HEK293 (cell line): ENCODE results near the gene USP33.

ENCODE experiments used
- CTCF ChIA-PET: fragments of 350-600 bp; formaldehyde crosslinking; extraction: SDS; loops from one replicate; lab custom pipeline; 2021; ENCODE audit warnings: antibody characterized with exemption; lab: Yijun Ruan, JAX
- POLR2A ChIA-PET: fragments of 300-600 bp; formaldehyde crosslinking; extraction: SDS; loops from one replicate; lab custom pipeline; 2020; ENCODE audit warnings: antibody characterized with exemption, inconsistent platforms; lab: Yijun Ruan, JAX
- H3K27ac ChIP-seq: fragments of 200-500 bp; sonication (Bioruptor generic); 2 replicates; pipeline ENCODE4 v1.5.1; 2014; ENCODE audit warnings: low read depth, low read length, control low read depth, inconsistent platforms; ENCODE audit errors: extremely low read depth
- H3K36me3 ChIP-seq, 2 experiments: fragments of 200-500 bp in 1 of 2; sonication (Bioruptor generic) in 1 of 2; 1 replicate in 1 of 2; 2 replicates in 1 of 2; pipeline ENCODE4 v1.5.1; 2014 to 2017; ENCODE audit warnings: inconsistent platforms in 2 of 2, low read length in 2 of 2; ENCODE audit not compliant: control insufficient read depth in 2 of 2, insufficient read depth in 1 of 2
- H3K4me1 ChIP-seq: fragments of 200-500 bp; sonication (Bioruptor generic); 2 replicates; pipeline ENCODE4 v1.5.1; 2014; ENCODE audit warnings: mild to moderate bottlenecking, low read length, inconsistent platforms; ENCODE audit not compliant: control insufficient read depth, insufficient read depth
- H3K4me3 ChIP-seq: 2 replicates; pipeline ENCODE4 v1.5.1; 2011; ENCODE audit warnings: low read depth, mild to moderate bottlenecking, control low read depth, low read length, moderate library complexity
- H3K9me3 ChIP-seq: fragments of 200-500 bp; sonication (Bioruptor generic); 2 replicates; pipeline ENCODE4 v1.5.1; 2014; ENCODE audit warnings: low read depth, low read length, inconsistent platforms; ENCODE audit not compliant: control insufficient read depth, insufficient read depth
- EGR2 ChIP-seq: fragments of 450-650 bp; formaldehyde crosslinking; IDR thresholded peaks from 2 replicates; pipeline ENCODE4 v1.5.1; 2016; ENCODE audit warnings: low read depth, missing biosample characterization, missing genetic modification characterization
- FEZF1 ChIP-seq: fragments of 450-650 bp; formaldehyde crosslinking; IDR thresholded peaks from 2 replicates; pipeline ENCODE4 v1.5.1; 2016; ENCODE audit warnings: missing biosample characterization, missing genetic modification characterization
- GFI1B ChIP-seq: fragments of 450-650 bp; formaldehyde crosslinking; IDR thresholded peaks from 2 replicates; pipeline ENCODE4 v1.5.1; 2016; ENCODE audit warnings: missing biosample characterization, missing genetic modification characterization
- GLIS2 ChIP-seq: fragments of 450-650 bp; formaldehyde crosslinking; IDR thresholded peaks from 2 replicates; pipeline ENCODE4 v1.5.1; 2016; ENCODE audit warnings: missing biosample characterization, missing genetic modification characterization
- KLF1 ChIP-seq: fragments of 450-650 bp; formaldehyde crosslinking; IDR thresholded peaks from 2 replicates; pipeline ENCODE4 v1.5.1; 2016; ENCODE audit warnings: missing biosample characterization, missing genetic modification characterization
- KLF9 ChIP-seq: fragments of 450-650 bp; formaldehyde crosslinking; IDR thresholded peaks from 2 replicates; pipeline ENCODE4 v1.5.1; 2016; ENCODE audit warnings: missing biosample characterization, missing genetic modification characterization, low read depth
- MYNN ChIP-seq: fragments of 450-650 bp; formaldehyde crosslinking; IDR thresholded peaks from 2 replicates; pipeline ENCODE4 v1.5.1; 2016; ENCODE audit warnings: missing biosample characterization, missing genetic modification characterization, borderline replicate concordance
- SALL2 ChIP-seq: fragments of 450-650 bp; formaldehyde crosslinking; IDR thresholded peaks from 2 replicates; pipeline ENCODE4 v1.5.0; 2017; ENCODE audit warnings: missing biosample characterization, mild to moderate bottlenecking, missing genetic modification characterization, borderline replicate concordance
- SCRT2 ChIP-seq: fragments of 450-650 bp; formaldehyde crosslinking; IDR thresholded peaks from 2 replicates; pipeline ENCODE4 v1.5.1; 2016; ENCODE audit warnings: missing biosample characterization, missing genetic modification characterization
- SP2 ChIP-seq: fragments of 450-650 bp; formaldehyde crosslinking; IDR thresholded peaks from 2 replicates; pipeline ENCODE4 v1.5.1; 2016; ENCODE audit warnings: missing biosample characterization, missing genetic modification characterization
- ZBTB1 ChIP-seq: fragments of 450-650 bp; formaldehyde crosslinking; IDR thresholded peaks from 2 replicates; pipeline ENCODE4 v1.5.1; 2016; ENCODE audit warnings: missing biosample characterization, missing genetic modification characterization
- ZBTB8A ChIP-seq: fragments of 450-650 bp; formaldehyde crosslinking; IDR thresholded peaks from 2 replicates; pipeline ENCODE4 v1.5.1; 2016; ENCODE audit warnings: missing biosample characterization, missing genetic modification characterization
- ZIC2 ChIP-seq: fragments of 450-650 bp; formaldehyde crosslinking; IDR thresholded peaks from 2 replicates; pipeline ENCODE4 v1.5.1; 2016; ENCODE audit warnings: missing biosample characterization, missing genetic modification characterization
- ZNF140 ChIP-seq: fragments of 450-650 bp; formaldehyde crosslinking; IDR thresholded peaks from 2 replicates; pipeline ENCODE4 v1.5.1; 2016; ENCODE audit warnings: missing biosample characterization, missing genetic modification characterization
- ZNF155 ChIP-seq: fragments of 450-650 bp; formaldehyde crosslinking; IDR thresholded peaks from 2 replicates; pipeline ENCODE4 v1.5.1; 2016; ENCODE audit warnings: missing biosample characterization, missing genetic modification characterization
- ZNF23 ChIP-seq: fragments of 450-650 bp; formaldehyde crosslinking; IDR thresholded peaks from 2 replicates; pipeline ENCODE4 v1.5.1; 2016; ENCODE audit warnings: missing biosample characterization, missing genetic modification characterization, borderline replicate concordance
- ZNF292 ChIP-seq: fragments of 450-650 bp; formaldehyde crosslinking; IDR thresholded peaks from 2 replicates; pipeline ENCODE4 v1.5.1; 2016; ENCODE audit warnings: low read depth, missing biosample characterization, missing genetic modification characterization, borderline replicate concordance
- ZNF324 ChIP-seq: fragments of 450-650 bp; formaldehyde crosslinking; IDR thresholded peaks from 2 replicates; pipeline ENCODE4 v1.5.1; 2016; ENCODE audit warnings: missing biosample characterization, missing genetic modification characterization
- ZNF394 ChIP-seq: fragments of 450-650 bp; formaldehyde crosslinking; IDR thresholded peaks from 2 replicates; pipeline ENCODE4 v1.5.1; 2016; ENCODE audit warnings: missing biosample characterization, missing genetic modification characterization, mild to moderate bottlenecking, moderate library complexity, borderline replicate concordance
- ZNF530 ChIP-seq: fragments of 450-650 bp; formaldehyde crosslinking; IDR thresholded peaks from 2 replicates; pipeline ENCODE4 v1.5.1; 2016; ENCODE audit warnings: low read depth, missing biosample characterization, missing genetic modification characterization
- ZNF596 ChIP-seq: fragments of 450-650 bp; IDR thresholded peaks from 2 replicates; pipeline ENCODE4 v1.5.0; 2018; ENCODE audit warnings: missing biosample characterization, mild to moderate bottlenecking, missing genetic modification characterization, moderate library complexity
- ZNF626 ChIP-seq: fragments of 450-650 bp; sonication (Bioruptor Pico); formaldehyde crosslinking; IDR thresholded peaks from 2 replicates; pipeline ENCODE4 v1.5.1; 2018; ENCODE audit warnings: missing biosample characterization, missing genetic modification characterization, inconsistent platforms
- ZNF654 ChIP-seq: fragments of 450-650 bp; formaldehyde crosslinking; IDR thresholded peaks from 2 replicates; pipeline ENCODE4 v1.5.1; 2016; ENCODE audit warnings: low read depth, missing biosample characterization, missing genetic modification characterization
- ZNF677 ChIP-seq: fragments of 450-650 bp; IDR thresholded peaks from 2 replicates; pipeline ENCODE4 v1.5.0; 2018; ENCODE audit warnings: missing biosample characterization, mild to moderate bottlenecking, missing genetic modification characterization, moderate library complexity
- ZSCAN30 ChIP-seq: fragments of 450-650 bp; IDR thresholded peaks from 2 replicates; pipeline ENCODE4 v1.5.1; 2018; ENCODE audit warnings: missing biosample characterization, mild to moderate bottlenecking, missing genetic modification characterization, moderate library complexity
- TF ChIP-seq, protein P1 (sequence below): sonication (generic); formaldehyde crosslinking; IDR thresholded peaks from 2 replicates; pipeline ENCODE4 v1.8.1; 2022; ENCODE audit warnings: mild to moderate bottlenecking, moderate library complexity, missing genetic modification reagents
- TF ChIP-seq, protein P2 (sequence below): fragments of 450-650 bp; formaldehyde crosslinking; IDR thresholded peaks from 2 replicates; pipeline ENCODE4 v1.5.1; 2016; ENCODE audit warnings: missing biosample characterization, missing genetic modification characterization
- TF ChIP-seq, protein P3 (sequence below): fragments of 450-650 bp; formaldehyde crosslinking; IDR thresholded peaks from 2 replicates; pipeline ENCODE4 v1.5.1; 2017; ENCODE audit warnings: missing biosample characterization, missing genetic modification characterization

The USP33 gene

DNA sequence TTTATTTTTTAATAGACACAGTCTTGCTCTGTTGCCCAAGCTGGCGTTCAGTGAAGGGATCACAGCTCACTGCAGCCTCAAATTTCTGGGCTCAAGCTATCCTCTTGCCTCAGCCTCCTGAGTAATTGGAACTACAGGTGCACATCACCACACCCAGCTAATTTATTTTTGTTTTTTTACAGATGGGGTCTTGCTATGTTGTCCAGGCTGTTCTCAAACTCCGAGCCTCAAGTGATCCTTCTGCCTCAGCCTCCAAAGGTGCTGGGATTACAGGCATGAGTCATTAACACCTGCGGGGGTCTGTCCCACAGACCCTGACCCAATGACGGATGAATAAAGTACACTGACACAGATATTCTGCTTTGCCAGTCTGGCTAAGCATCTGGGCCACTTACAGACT, 43.6 kb downstream of the USP33 start:
- CTCF ChIA-PET, result no interaction called here
- POLR2A ChIA-PET, result no interaction called here
- no peaks in the 10 kb centered on the region for H3K9me3 ChIP-seq
- no peak overlapping the region for H3K4me3 ChIP-seq
- H3K36me3 ChIP-seq, result peaks cover 58 to 84% of the 10 kb centered on the region in 2 experiments
- no peak overlapping the region for H3K27ac ChIP-seq
- no peaks in the 10 kb centered on the region for H3K4me1 ChIP-seq
- TF ChIP-seq ZBTB8A (tag by site-specific recombination) (no peak), SCRT2 (tag by site-specific recombination) (no peak), ZBTB1 (tag by site-specific recombination) (no peak), ZNF626 (tag by site-specific recombination) (no peak), ZNF654 (no peak), GLIS2 (tag by site-specific recombination) (no peak), ZNF596 (tag by site-specific recombination) (no peak), FEZF1 (tag by site-specific recombination) (no peak), GFI1B (tag by site-specific recombination) (no peak), ZNF155 (tag by site-specific recombination) (no peak), ZIC2 (tag by site-specific recombination) (no peak)
- TF ChIP-seq, protein P1, sequence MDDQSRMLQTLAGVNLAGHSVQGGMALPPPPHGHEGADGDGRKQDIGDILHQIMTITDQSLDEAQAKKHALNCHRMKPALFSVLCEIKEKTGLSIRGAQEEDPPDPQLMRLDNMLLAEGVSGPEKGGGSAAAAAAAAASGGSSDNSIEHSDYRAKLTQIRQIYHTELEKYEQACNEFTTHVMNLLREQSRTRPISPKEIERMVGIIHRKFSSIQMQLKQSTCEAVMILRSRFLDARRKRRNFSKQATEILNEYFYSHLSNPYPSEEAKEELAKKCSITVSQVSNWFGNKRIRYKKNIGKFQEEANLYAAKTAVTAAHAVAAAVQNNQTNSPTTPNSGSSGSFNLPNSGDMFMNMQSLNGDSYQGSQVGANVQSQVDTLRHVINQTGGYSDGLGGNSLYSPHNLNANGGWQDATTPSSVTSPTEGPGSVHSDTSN (CRISPR knock-in tag), result no peak
- TF ChIP-seq, protein P2, sequence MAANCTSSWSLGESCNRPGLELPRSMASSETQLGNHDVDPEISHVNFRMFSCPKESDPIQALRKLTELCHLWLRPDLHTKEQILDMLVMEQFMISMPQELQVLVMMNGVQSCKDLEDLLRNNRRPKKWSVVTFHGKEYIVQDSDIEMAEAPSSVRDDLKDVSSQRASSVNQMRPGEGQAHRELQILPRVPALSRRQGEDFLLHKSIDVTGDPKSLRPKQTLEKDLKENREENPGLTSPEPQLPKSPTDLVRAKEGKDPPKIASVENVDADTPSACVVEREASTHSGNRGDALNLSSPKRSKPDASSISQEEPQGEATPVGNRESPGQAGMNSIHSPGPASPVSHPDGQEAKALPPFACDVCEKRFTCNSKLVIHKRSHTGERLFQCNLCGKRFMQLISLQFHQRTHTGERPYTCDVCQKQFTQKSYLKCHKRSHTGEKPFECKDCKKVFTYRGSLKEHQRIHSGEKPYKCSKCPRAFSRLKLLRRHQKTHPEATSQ (tag by site-specific recombination), result no peak

DNA sequence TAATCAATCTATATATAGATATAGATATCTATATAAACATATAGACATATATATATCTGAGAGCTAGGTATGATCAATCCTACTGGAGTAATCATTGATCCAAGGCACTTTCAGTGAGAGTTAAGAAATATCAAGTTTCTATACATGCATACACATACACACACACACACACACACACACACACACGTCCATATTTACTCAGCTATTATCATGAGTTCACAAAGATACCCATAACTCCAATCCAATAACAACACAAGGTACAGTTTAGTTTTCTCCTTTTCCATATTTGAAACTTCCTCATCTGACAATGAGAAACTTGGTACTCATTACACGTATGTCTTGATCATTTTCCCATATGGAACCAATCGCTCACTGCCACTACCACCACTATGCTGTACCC, 49.9 kb downstream of the USP33 start:
- TF ChIP-seq, protein P3, sequence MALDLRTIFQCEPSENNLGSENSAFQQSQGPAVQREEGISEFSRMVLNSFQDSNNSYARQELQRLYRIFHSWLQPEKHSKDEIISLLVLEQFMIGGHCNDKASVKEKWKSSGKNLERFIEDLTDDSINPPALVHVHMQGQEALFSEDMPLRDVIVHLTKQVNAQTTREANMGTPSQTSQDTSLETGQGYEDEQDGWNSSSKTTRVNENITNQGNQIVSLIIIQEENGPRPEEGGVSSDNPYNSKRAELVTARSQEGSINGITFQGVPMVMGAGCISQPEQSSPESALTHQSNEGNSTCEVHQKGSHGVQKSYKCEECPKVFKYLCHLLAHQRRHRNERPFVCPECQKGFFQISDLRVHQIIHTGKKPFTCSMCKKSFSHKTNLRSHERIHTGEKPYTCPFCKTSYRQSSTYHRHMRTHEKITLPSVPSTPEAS (tag by site-specific recombination), result peak; percentile 20; the same call in 1 of the 2 replicates
- TF ChIP-seq KLF1, result no peak
- ChIA-PET CTCF (interaction anchor here (0.5 to 1.2 kb wide), 3 partner anchors 26 to 190 kb away, joined by 3 read pairs; no protein-coding TSS in a partner anchor), POLR2A (no interaction called here)
- no peak overlapping the region for H3K27ac ChIP-seq
- no peaks in the 10 kb centered on the region for H3K9me3 ChIP-seq
- no peaks in the 10 kb centered on the region for H3K4me1 ChIP-seq
- H3K36me3 ChIP-seq, result peaks cover 47 to 78% of the 10 kb centered on the region in 2 experiments
- no peak overlapping the region for H3K4me3 ChIP-seq

DNA sequence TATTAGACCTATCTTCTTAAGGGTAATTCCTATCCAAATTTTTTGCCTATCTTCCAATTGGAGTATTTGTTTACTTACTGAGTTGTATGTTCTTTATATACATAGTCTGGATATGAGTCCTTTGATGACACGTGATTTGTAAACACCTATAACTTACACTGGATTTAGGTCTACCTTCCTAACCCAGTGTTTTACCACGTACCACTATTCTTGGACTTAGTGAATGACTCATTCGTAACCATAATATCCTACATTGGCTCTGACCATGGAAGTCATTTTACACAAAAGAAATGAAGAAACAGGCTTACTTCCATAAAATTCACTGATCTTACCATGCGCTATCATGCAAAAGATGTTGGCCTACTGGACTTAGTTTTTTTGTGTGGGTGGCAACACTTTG, 53.3 kb downstream of the USP33 start:
- TF ChIP-seq ZNF23 (tag by site-specific recombination) (no peak), EGR2 (tag by site-specific recombination) (no peak), MYNN (tag by site-specific recombination) (no peak), ZNF140 (no peak), ZNF394 (tag by site-specific recombination) (no peak), ZIC2 (tag by site-specific recombination) (no peak), SP2 (tag by site-specific recombination) (no peak), ZNF677 (tag by site-specific recombination) (no peak), ZNF530 (tag by site-specific recombination) (no peak), KLF9 (tag by site-specific recombination) (no peak), ZNF324 (no peak), ZNF292 (tag by site-specific recombination) (no peak), ZNF155 (tag by site-specific recombination) (no peak), ZSCAN30 (no peak), SALL2 (tag by site-specific recombination) (no peak)
- Histone ChIP-seq H3K9me3 (no peaks in the 10 kb centered on the region), H3K36me3 (peaks cover 24 to 46% of the 10 kb centered on the region in 2 experiments), H3K4me3 (no peak overlapping the region), H3K4me1 (no peaks in the 10 kb centered on the region), H3K27ac (no peak overlapping the region)
- ChIA-PET CTCF (no interaction called here), POLR2A (no interaction called here)
